Cardiac muscle cell (in vitro differentiated cells and primary cell): ENCODE data around the gene RAPGEF4. TPM values are rescaled to one million over a fixed set of nuclear protein-coding genes. Genes with fewer than 3 reads are reported as not detected.

Experiments used
- DNase-seq, 2 donors: peaks; one replicate each; pipeline versions ENCODE4 v3.0.0 to v3.0.0-alpha.2; 2010 to 2017; ENCODE audit warnings: low read depth in 1 of 2, low spot score in 1 of 2
- H3K27ac ChIP-seq: fragments of 200-600 bp; sonication (generic); 2 replicates; pipeline ENCODE4 v1.5.1; 2016
- H3K27me3 ChIP-seq: fragments of 200-600 bp; sonication (generic); 2 replicates; pipeline ENCODE4 v1.6.0; 2016; ENCODE audit warnings: control low read depth
- H3K36me3 ChIP-seq: fragments of 200-600 bp; sonication (generic); 2 replicates; pipeline ENCODE4 v1.5.1; 2016; ENCODE audit warnings: control low read depth
- H3K4me1 ChIP-seq: fragments of 200-600 bp; sonication (generic); 2 replicates; pipeline ENCODE4 v1.8.1; 2017; ENCODE audit warnings: low read depth, mild to moderate bottlenecking, mixed run types
- H3K4me3 ChIP-seq: fragments of 200-600 bp; sonication (generic); 2 replicates; pipeline ENCODE4 v1.5.1; 2016; ENCODE audit warnings: mild to moderate bottlenecking
- H3K9me3 ChIP-seq: fragments of 200-600 bp; sonication (generic); 2 replicates; pipeline ENCODE4 v1.5.1; 2017; ENCODE audit warnings: low read depth, mild to moderate bottlenecking, control low read depth
- polyA plus RNA-seq: library from polyadenylated mRNA; unstranded; fragments of >200 nt; fragmentation: Nextera tagmentation; extraction: Ambion mirVana; gene quantifications from 2 replicates; pipeline ENCODE4 v1.2.1, GENCODE V29; 2016
- total RNA-seq: library from RNA; depleted of rRNA; stranded (reverse); fragments of >200 nt; gene quantifications from 2 replicates; pipeline ENCODE4 v1.2.3, GENCODE V29; 2016
- TF ChIP-seq, protein P1 (sequence below): IDR thresholded peaks from 2 replicates; pipeline ENCODE4 v1.5.1; 2012; ENCODE audit warnings: low read depth, mild to moderate bottlenecking, low read length

The RAPGEF4 gene
- total and polyA plus RNA-seq, 2 experiments from 2014 or later: 5.3 to 21.2 TPM

DNA sequence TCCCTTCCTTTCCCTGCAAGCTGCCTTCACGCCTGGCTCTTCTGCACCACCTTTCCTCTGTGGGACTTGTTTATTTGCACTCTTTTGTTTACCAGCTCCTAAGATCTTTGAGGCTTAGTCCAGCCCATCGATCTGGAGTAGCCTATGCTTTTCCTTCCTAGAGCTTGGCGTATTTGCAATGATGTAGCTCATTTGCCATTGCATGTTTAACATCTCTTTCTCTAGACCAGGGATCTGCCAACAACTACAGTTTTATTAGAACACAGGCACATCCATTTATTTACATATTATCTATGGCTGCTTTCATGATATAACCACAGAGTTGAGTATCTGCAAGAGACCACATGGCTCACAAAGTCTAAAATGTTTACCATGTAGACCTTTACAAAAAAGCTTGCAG, 150.4 kb downstream of the RAPGEF4 start:
- H3K27ac ChIP-seq: no peak overlapping the region

DNA sequence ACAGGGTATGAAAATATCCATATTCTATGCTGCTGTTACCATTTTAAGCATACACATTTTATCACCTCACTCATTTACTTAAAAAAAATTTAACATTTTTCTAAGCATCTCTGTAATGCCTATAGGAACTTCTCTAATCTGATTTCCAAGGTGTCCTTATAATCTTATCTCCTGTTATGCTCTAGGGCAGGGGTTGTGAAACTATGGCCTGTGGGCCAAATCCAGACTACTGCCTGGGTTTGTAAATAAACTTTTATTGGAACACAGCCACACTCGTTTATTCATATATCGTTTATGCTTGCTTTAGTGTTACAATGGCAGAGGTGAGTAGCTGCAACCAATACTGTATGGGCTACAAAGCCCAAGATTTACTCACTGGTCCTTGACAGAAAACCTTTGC, 151.6 kb downstream of the RAPGEF4 start:
- H3K27ac ChIP-seq: no peak overlapping the region
- DNase-seq: no peak
- TF ChIP-seq, protein P1, sequence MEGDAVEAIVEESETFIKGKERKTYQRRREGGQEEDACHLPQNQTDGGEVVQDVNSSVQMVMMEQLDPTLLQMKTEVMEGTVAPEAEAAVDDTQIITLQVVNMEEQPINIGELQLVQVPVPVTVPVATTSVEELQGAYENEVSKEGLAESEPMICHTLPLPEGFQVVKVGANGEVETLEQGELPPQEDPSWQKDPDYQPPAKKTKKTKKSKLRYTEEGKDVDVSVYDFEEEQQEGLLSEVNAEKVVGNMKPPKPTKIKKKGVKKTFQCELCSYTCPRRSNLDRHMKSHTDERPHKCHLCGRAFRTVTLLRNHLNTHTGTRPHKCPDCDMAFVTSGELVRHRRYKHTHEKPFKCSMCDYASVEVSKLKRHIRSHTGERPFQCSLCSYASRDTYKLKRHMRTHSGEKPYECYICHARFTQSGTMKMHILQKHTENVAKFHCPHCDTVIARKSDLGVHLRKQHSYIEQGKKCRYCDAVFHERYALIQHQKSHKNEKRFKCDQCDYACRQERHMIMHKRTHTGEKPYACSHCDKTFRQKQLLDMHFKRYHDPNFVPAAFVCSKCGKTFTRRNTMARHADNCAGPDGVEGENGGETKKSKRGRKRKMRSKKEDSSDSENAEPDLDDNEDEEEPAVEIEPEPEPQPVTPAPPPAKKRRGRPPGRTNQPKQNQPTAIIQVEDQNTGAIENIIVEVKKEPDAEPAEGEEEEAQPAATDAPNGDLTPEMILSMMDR: no peak

More for the DNA sequence above, 150.4 kb downstream of the RAPGEF4 start:
- no peak for DNase-seq
- Histone ChIP-seq H3K36me3 (no peaks in the 10 kb centered on the region), H3K4me1 (peaks cover 29% of the 10 kb centered on the region), H3K4me3 (no peak overlapping the region), H3K27me3 (no peaks in the 10 kb centered on the region), H3K9me3 (no peaks in the 10 kb centered on the region)
- TF ChIP-seq, protein P1: no peak

DNA sequence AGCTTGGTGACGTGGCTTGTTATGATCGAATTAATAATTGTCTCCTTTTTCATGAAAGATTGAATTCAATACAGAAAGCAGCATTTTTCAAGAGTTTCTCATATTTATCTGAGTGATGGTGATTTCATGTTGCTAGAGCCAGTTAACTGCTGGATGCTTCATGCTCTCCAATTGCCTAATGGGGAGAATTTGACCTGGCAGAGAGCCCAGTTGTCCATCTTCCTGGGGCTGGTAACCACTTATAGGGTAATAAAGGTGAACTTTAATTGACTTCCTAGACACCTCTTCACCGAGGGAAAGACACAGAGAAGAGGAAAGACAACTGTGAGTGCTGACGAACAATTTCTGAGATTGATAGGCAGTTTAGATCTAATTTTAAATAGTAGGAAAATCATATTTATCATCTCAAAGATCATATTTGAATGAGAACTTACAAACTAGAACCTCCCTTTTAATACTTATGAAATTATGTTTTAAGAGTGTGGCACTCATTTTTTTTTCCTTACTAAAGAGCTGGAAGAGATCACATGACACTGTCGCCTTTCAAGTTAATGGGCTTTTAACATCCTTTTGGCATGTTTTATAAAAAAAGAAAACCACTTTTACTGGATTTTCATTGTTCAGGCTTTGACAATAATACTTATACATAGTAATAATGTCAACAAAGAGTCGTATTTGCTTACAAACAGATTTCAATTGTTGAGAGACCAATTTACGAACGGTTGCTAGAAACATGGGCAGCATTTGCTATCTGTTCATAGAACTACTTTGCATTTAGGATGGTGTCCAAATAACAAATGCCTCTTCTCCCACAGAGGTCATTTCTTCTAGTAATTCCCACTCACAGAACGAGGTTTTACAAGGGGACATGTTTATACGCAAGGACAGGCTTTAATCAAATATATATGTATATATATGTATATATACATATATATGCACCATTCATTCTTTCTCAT, 153.3 kb downstream of the RAPGEF4 start:
- H3K27ac ChIP-seq: peak overlapping the region; percentile 83
- H3K27me3 ChIP-seq: no peaks in the 10 kb centered on the region
- TF ChIP-seq, protein P1: no peak
- H3K9me3 ChIP-seq: no peaks in the 10 kb centered on the region
- DNase-seq: peak in 1 of 2 donors; percentile 23
- H3K4me3 ChIP-seq: no peak overlapping the region
- H3K4me1 ChIP-seq: peaks cover 52% of the 10 kb centered on the region
- no peaks in the 10 kb centered on the region for H3K36me3 ChIP-seq

More for the DNA sequence above, 151.6 kb downstream of the RAPGEF4 start:
- Histone ChIP-seq H3K36me3 (no peaks in the 10 kb centered on the region), H3K27me3 (no peaks in the 10 kb centered on the region), H3K4me1 (peaks cover 37% of the 10 kb centered on the region), H3K9me3 (no peaks in the 10 kb centered on the region), H3K4me3 (no peak overlapping the region)

DNA sequence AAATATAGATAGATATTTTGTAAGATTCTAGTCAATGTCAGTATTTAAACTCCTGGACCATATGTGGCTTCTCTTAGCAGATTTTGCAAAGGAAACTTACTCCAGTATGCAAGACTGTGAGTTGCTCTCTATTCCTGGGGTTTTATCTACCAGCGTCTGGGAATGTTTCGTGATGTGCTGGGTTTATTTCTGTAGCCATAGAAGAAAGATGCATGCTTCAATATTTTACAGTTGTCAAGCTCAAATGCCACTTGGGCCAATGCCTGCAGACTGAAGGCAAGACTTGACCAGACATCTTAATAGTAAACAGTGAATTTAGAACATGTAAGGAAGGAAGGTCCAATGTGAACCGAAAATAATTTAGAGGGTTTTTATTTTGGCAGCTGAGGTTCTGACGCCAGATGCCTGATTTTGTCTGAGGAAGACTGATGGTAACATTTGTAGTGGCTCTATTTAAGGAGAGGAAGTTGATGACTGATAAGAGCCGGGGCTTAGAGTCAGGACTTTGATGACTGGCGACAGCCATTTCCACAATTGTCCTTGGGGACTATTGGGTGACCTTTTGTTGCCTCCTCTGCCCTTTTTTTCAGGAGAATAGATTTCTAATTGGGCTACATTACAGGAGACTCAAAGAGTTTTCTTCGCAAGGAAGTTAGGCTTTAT, 154.3 kb downstream of the RAPGEF4 start:
- H3K9me3 ChIP-seq: no peaks in the 10 kb centered on the region
- TF ChIP-seq, protein P1: no peak

DNA sequence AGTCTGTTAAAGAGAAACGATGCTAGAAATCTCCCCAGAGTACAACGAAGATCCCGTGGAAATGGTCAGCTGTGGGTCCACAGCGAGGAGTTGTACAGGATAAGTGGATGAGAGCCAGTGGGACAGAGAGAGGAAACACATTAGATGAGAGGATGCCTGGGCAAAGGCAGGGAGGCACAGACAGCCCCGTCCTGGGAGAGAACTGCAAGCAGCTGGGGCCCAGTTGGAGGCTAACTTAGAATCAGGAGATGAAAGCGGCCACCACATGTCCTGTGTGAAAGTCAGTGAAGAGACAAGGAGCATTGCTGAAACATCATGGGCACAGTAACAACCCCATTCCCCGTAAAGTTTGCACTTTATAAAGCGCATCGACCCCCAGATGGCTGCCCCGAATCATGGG, 157.5 kb downstream of the RAPGEF4 start:
- TF ChIP-seq, protein P1: no peak
- no peak overlapping the region for H3K4me3 ChIP-seq
- DNase-seq: no peak

More for the DNA sequence above, 154.3 kb downstream of the RAPGEF4 start:
- Histone ChIP-seq H3K4me3 (no peak overlapping the region), H3K27ac (peak overlapping the region; percentile 83), H3K4me1 (peaks cover 58% of the 10 kb centered on the region), H3K36me3 (no peaks in the 10 kb centered on the region), H3K27me3 (no peaks in the 10 kb centered on the region)
- peak in 1 of 2 donors; percentile 68 for DNase-seq

More for the DNA sequence above, 157.5 kb downstream of the RAPGEF4 start:
- no peaks in the 10 kb centered on the region for H3K36me3 ChIP-seq
- H3K27me3 ChIP-seq: no peaks in the 10 kb centered on the region
- H3K27ac ChIP-seq: no peak overlapping the region
- peaks cover 66% of the 10 kb centered on the region for H3K4me1 ChIP-seq
- no peaks in the 10 kb centered on the region for H3K9me3 ChIP-seq
